NCI-H82 treated with DMSO at 0.1 percent for 48 hours (cell line): Measurements from ENCODE around the gene TMEM132C.

ENCODE experiments used
- DNase-seq: peaks from one replicate; lab custom pipeline; 2025; ENCODE audit not compliant: unreplicated experiment; lab: John Stamatoyannopoulos, UW

Gene TMEM132C

GRCh38 chr12:128699106-128699505 lies 432.1 kb downstream of the TMEM132C start:
- no peak for DNase-seq

DNA sequence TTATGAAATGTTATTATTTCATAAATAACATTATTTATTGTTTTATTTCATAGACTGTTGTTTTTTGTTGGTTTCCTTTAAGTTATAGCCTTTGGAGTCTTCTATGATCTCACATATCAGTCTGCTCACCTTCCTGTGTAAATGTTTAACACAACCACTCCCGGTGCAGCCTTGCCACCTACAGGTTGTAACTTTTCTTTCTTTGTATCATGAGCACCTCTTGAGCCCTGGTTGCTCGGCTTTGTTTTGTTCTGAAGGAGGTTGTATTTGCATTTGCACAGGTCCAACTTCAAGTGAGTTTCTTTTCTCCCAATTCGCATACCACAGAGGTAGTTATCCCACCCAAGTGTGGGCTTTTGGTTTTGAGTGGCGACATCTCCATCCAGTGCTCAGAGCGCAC lies 435.4 kb downstream of the TMEM132C start:
- DNase-seq, result no peak

GRCh38 chr12:128705140-128705539 lies 438.2 kb downstream of the TMEM132C start:
- no peak for DNase-seq

GRCh38 chr12:128707488-128707887 lies 440.5 kb downstream of the TMEM132C start:
- DNase-seq, result no peak

GRCh38 chr12:128708789-128709188 lies 441.8 kb downstream of the TMEM132C start:
- no peak for DNase-seq

DNA sequence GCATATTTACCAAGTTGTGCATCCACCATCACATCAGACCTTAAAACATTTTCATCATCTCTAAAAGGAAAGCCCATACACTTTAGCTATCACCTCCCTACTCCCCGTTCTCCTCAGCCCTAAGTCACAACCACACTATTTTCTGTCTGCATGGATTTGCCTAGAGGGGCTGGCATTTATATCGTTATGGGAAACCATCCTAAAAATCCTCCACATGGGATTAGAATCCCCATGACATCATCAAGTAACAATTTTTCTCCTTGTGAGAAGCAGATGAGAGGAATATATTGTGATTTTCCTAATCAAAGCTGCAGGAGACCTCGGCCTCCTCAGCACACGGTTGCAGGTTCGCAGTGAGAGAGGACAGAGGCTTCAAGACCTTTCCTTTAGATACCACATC lies 442.7 kb downstream of the TMEM132C start:
- no peak for DNase-seq

DNA sequence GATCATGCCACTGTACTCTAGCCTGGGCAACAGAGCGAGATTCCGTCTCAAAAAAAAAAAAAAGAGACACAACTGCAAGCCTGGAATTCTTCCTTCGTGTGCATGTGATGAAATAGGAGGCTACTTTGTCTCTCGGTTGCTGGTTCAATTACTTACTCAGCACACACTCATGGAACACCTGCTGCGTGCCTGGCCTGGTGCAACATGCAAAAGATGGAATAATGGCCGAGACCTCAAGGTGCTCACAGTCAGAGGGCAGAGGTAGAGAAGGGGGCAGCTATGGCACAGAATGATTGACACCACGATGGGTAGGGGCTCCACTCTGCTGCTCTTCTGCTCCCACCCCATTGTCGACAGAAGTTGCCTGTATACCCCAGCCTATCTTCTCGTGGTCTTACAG lies 444.5 kb downstream of the TMEM132C start:
- no peak for DNase-seq

- no peak for DNase-seq
Measured at GRCh38 chr12:128712622-128713021, 445.7 kb downstream of the TMEM132C start.

DNA sequence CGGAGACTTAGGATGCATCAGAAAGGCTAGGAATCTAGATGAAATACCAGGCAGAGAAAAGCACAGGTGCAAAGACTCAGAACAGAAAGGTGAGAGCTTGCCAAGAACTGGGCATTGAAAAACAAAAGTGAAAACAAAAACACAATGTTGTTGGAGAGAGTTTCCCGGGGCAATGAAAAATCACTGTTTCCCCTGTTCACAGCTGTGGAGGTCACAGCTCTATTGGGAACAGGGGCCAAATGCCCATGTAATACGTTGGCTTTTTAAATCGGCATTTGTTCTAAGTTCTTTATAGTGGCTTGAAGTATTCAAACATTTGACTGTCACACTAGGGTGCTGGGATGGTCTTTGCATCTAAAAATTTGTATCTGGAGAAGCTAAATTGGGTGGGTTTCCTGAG lies 448.5 kb downstream of the TMEM132C start:
- no peak for DNase-seq

- no peak for DNase-seq
Measured at GRCh38 chr12:128724468-128725046, 457.6 kb downstream of the TMEM132C start.

DNA sequence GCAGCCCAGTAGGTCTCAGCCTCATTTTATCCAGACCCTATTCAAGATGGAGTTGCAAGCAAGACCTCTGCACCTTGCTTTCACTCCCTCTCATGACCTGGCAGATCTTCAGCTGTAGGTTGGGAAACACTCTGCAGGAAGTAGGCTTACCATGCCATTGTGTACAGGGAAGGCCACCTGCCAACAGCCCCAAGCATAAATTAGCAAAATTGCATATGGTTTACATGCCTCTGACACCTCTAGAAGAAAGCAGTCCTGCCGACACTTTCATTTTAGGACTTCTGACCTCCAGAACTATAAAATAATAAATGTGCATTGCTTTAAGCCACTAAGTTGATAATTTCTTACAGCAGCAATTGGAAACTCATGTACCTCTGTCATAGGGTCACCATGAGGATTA lies 459.9 kb downstream of the TMEM132C start:
- no peak for DNase-seq

DNA sequence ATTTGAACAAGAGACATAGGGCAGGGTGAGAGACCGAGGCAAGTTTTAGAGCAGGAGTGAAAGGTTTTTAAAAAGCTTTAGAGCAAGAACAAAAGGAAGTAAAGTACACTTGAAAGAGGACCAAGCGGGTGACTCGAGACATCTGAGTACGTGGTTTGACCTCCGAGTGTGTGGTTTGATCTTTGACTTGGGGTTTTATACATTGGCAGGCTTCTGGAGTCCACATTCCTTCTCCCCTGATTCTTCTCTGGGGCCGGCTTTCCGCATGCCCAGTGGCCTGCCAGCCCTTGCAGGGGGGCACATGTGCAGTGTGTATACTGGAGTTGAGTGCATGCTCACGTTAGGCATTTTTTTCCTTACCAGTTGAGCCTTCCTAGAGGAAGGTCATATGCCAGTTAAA lies 460.5 kb downstream of the TMEM132C start:
- DNase-seq, result no peak

DNA sequence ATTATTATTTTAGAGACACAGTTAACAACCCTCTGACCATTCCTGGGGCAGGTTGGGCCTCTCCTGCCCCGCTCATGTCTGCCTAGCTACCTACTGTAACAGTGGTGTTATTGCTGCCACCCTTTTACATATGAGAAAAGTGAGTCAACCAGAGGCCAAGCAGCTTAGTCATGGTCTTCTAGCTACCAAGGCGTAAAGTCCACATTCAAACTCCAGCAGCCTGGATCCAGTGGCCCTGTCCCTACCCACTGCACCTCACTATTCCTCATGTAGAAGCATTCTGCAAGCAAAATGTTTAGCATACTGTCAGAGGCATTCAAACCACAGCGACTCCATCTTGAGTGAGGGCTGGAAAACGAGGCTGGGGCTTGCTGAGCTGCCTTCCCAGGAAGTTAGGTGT lies 461.0 kb downstream of the TMEM132C start:
- no peak for DNase-seq

DNA sequence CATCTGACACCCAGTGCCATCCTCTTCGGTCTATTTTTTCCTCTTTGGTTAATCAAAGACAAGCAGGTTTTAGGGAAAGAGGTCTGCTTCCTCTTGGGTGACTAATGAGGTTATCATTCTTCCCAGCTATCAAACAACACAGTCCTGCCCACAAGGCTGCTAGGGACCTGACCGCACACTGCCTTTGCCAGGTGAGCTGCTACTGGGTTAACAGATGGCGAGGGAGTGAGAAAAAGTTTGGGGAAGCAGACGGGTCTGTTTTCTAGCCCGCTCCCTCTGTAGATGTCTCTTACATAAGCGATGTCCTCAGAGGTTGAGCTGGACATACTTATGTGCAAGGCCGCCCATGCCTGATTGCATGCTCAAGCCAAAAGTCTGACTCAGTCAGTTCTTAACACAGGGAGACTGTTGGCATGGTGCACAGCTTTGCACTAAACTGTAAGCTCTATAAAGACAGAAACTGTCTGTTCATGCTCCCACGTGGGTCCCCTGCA lies 462.7 kb downstream of the TMEM132C start:
- DNase-seq, result no peak

- DNase-seq, result no peak
Measured at GRCh38 chr12:128734371-128734770, 467.4 kb downstream of the TMEM132C start.

GRCh38 chr12:128737292-128737966 lies 470.5 kb downstream of the TMEM132C start:
- DNase-seq, result no peak

DNA sequence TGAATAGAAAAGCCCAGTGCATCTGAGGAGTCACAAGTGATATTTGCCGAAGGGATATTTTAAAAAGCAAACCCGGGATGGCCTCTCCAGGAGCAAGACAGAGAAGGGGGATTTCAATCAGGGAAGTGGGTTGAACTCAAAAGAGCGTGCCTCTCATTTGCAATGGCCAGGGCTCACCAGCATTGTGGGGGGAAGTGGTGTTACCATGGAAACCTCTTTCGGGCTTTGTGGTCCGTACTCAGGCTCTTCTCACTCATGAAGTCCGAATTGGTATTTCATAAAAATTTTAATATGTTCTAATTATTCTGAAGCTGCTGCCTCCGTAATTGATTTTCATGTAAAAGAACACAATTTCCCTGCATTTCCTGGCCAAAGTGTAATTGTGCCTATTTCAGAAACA lies 476.9 kb downstream of the TMEM132C start:
- DNase-seq, result no peak

DNA sequence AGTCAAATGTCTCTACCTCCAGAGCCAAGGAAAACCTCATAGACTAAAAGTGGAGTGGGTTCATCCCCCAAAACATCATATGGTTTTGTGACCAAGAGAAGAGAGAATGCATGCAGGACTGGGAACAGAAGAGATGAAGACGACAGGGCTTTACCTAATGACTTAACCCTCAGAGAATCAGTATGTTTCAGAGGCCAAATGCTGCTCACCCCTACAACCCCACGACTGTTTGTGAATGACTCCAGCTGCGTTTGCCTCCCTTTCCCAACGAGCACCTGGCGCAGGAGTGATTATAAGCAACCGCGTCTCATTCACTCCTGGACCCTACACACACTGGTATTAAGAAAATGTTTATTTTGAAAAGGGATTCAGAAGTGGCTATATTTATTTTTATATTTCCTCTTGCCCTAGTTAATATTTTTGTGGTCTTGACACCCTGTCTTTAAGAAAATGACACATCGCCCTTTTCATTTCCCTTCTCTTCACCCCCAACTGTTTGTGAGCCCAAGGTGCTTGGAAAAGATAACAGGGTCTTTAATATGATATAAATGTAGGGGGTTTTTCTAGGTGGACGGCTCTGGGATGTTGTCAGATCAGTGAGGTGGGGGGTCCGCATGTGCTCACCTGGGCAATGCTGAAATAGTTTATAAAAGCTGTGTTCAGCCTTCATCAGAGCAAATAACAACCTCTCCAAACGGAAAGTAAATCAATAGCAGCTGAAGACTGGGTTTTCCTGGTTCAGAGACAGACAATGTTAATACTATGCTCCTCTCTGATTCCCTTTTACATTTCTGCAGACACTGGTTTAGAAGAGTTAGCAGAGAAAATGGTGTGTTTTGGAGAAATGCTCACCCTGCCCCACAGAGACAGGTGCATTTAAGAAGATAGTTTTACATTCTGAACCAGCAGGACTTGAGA lies 479.1 kb downstream of the TMEM132C start:
- DNase-seq, result no peak

DNA sequence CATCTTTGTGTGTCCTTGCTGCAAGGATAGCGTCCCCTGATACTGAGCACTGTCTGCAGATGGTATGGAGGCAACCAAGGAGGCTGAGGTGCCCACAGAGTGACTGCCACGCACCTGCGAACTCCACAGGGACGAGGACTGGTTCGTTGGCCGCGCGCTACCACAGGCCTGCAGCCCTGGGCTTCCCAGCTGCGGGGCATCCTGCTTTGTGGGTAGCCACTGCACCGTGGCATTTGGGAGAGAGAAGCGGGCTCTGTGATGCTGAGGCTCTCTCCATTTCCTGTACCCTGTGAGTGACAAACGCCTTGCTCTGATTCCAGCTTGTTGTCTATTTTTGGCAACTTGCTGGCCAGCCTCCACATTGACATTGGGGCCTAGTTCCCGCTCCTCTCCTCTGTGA lies 480.5 kb downstream of the TMEM132C start:
- no peak for DNase-seq

DNA sequence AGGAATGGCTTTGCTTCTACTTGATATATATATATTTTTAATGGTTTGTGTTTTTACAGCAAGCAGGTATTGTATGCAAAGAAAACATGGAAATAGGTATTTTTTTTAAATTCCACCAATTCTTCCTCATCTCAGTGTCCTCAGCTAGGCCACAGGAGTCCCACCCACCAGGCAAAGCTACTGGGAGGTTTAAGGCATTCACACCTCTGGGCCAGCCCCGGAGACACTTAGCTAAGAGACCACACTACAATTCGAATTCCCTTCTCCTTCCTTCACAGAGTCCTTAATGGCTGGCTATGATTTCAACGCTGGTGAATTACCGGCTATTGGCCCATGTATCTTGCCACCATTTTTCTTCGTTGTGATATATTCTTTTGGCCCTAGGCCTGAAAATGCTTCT lies 485.4 kb downstream of the TMEM132C start:
- DNase-seq, result no peak

DNA sequence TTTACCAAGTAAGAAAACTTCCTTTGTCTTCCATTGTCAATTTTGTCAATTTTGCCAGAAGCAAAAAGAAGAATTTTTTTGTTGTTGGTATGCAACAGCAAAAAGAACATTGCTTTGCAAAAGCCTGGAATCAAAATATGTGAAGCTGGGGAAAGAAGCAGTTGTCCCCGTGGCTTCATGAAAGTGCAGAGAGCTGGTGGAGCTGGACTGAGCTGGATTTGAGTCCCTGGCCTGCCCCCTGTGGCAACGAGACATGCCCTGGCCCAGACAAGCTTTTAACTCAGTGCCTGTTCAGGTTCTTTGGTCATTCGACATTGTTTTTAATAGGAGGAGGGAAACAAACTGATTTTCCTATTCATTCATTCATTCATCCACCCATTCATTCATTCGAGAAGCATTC lies 486.5 kb downstream of the TMEM132C start:
- DNase-seq, result no peak

GRCh38 chr12:128754275-128754674 lies 487.3 kb downstream of the TMEM132C start:
- no peak for DNase-seq
